ENCODE measurements around the gene SPATA13.

The SPATA13 gene

DNA sequence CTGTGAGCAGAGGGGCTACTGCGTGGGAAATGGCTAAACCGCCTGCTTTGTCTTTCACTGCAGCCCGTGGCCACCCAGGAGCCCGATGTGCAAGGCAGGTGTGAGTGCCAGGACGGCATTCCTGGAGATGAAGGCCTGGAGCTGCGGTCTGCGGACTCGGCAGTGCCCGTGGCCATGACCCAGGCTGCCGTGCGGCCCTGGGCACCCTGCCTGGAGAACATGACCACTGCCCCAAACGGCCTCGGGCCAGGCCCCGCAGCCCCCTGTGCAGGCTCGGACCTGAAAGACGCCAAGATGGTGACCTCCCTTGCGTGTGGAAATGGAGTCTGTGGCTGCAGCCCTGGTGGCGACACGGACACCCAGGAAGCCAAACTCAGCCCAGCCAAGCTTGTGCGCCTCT, 62.2 kb downstream of the SPATA13 start:
- DNase-seq (ENCODE audit: low spot score), result no peak

DNA sequence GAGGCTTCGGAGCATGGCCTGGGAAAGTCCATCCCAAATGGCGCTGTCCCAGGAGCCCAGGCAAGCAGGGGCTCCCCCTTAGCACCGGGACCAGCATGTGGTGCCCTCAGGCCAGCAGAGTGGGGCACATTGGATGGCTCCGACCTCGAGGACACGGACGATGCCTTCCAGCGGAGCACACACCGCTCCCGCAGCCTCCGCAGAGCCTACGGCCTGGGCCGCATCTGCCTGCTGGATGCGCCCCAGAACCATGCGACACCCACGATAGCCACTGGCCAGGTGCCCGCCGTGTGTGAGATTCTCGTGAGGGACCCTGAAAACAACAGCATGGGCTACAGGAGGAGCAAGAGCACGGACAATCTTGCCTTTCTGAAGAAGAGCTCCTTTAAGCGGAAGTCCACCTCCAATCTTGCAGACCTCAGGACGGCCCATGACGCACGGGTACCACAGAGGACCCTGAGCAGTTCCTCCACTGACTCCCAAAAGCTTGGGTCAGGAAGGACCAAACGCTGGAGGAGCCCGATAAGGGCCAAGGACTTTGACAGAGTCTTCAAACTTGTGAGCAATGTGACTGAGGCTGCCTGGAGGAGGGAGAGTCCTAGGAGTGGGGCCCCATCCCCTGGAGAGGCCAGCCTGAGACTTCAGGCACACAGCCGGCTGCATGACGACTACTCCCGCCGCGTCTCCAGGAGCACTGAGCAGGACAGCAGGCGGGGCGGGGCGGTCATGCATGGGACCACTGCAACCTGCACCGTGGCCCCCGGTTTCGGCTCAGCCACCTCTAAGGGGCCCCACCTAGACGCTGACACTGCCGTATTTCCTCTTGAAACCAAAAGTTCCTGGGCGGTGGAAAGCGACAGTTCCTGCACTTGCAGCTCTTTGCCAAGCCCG, 63.1 kb downstream of the SPATA13 start:
- DNase-seq (ENCODE audit: low spot score), result no peak

- no peak for DNase-seq (ENCODE audit: low spot score)
Measured at GRCh38 chr13:24224232-24224680, 63.7 kb downstream of the SPATA13 start.

DNA sequence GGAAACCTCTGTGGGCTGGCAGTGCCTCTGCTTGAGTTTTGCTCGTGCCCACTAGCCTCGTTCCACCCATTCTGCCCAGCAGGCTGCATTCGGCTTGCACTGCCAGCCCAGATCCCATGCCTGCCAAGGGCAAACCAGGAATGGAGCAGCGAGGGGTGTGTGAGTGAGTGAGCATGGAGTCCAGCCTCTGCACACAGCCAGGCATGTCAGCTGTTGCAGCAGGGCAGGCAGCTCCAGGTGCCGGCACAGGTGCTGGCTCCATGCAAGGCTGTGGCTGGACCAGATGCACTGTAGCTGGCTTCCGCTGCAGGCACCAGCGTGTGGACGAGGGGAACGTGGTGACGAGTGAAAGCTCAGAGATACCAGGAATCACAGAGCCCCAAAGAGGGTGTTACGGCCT, 64.5 kb downstream of the SPATA13 start:
- no peak for DNase-seq (ENCODE audit: low spot score)

DNA sequence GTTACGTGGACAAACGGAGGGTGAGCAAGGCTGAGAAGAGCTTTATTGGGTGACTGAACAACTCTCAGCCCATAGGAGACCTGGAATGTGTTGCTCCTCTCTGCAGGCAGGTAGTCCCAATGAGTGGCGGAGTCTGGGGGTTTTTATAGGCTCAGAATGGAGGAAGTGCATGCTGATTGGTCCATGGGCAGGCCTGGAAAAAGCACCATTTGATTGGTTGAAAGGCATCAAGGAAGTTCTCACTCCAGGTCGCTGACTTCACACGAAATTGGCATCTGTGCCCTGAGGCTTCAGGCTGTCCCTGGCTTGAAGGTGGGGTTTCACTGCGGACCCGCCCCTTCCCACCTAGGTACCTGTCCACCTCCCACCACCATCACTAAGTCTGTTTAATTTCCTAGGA, 65.4 kb downstream of the SPATA13 start:
- no peak for DNase-seq (ENCODE audit: low spot score)

- DNase-seq (ENCODE audit: low spot score), result no peak
Measured at GRCh38 chr13:24226762-24227161, 66.2 kb downstream of the SPATA13 start.

GRCh38 chr13:24228852-24229458, 68.4 kb downstream of the SPATA13 start:
- peak; percentile 57 for DNase-seq (ENCODE audit: low spot score)

GRCh38 chr13:24230428-24231072, 70.0 kb downstream of the SPATA13 start:
- DNase-seq (ENCODE audit: low spot score), result no peak

GRCh38 chr13:24231377-24231776, 70.9 kb downstream of the SPATA13 start:
- no peak for DNase-seq (ENCODE audit: low spot score)

DNA sequence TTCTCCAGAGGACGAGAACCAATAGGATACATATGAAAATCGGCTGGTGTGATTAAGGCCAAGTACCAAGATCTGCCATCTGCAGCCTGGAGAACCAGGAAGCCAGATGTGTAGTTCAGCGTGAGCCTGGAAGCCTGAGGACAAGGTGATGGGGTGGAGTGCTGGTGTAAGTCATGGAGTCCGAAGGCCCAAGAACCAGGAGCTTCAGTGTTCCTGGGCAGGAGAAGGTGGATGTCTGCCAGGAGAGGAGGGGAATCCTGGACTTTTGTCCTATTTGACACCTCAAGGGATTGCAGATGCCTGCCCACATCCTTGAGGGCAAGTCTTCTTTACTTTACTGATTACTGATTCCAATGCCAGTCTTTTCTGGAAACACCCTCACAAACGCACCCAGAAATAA, 71.5 kb downstream of the SPATA13 start:
- DNase-seq (ENCODE audit: low spot score), result no peak

- DNase-seq (ENCODE audit: low spot score), result no peak
Measured at GRCh38 chr13:24232474-24232873, 72.0 kb downstream of the SPATA13 start.

- DNase-seq (ENCODE audit: low spot score), result no peak
Measured at GRCh38 chr13:24233351-24233901, 72.9 kb downstream of the SPATA13 start.

DNA sequence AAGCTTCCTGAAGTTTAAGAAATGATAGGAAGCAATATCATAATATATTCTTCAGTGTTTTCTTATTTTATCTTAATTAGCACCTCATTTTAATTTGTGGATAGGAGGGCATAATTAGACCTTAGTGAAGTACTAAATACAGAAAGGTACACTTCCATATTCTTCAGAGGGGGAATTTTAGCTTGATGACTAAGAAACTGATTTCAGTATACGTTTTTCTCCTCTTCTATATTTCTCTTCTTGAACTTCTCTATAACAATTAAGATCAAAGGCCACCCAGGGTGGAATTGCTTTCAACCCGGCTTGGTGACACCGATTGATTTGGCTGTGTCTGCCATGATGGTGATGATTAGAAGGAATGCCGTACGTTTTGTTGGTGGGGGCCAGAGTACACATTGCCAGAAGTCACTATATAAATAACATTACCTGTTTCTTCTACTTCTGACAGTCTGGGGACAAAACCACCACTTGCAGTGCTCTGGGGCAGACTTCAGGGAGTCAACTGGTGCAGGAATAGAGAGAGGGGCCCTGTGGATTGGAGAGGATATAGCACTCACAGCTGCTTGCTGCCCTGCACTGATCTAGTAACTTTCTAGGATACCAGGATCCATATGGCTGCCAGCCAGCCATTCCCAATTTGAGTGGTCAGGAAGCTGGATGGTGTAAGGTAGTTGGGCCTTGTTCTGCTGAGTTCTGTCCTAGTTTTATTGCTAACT, 73.8 kb downstream of the SPATA13 start:
- DNase-seq (ENCODE audit: low spot score), result no peak

GRCh38 chr13:24237356-24237755, 76.8 kb downstream of the SPATA13 start:
- DNase-seq (ENCODE audit: low spot score), result no peak

GRCh38 chr13:24241336-24241735, 80.8 kb downstream of the SPATA13 start:
- no peak for DNase-seq (ENCODE audit: low spot score)

- DNase-seq (ENCODE audit: low spot score), result no peak
Measured at GRCh38 chr13:24242100-24242499, 81.6 kb downstream of the SPATA13 start.

- DNase-seq (ENCODE audit: low spot score), result no peak
Measured at GRCh38 chr13:24243302-24243701, 82.8 kb downstream of the SPATA13 start.

DNA sequence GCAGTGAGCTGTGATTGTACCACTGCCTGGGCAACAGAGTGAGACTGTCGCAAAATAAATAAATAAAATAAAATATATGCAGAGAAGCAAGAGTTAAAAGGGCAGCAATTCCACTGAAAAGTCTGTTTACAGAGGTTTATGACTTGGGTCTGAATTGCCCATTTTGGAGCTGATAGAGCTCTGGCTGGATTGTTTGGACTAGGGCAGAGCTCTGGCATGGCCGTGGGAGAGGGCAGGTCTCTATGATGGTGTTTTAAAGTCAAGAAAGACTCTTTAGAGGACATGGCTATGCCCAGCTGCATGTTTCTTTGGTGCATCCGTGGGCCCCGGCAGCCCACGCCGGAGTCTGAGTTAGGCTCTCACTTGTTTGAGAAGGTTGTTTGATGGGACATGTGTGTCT, 84.3 kb downstream of the SPATA13 start:
- no peak for DNase-seq (ENCODE audit: low spot score)

DNA sequence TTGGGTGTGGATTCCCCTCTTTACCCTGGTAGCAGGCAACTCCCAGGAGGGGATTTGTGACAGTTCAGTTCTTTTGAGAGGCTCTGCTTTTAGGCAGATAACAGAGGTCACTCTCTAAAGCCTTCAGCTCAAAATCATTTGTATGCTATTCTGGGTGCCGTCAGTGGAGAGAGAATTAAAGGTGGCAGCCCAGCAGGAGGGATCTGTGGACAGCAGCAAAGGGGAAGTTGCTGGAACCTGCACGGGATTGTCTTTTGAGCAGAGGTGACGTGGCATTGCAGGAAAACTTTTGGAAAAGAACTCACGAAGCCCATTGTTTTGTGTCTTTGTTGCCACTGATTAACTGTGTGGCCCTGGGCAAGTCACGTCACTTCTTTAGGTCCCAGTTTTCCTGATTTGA, 86.5 kb downstream of the SPATA13 start:
- DNase-seq (ENCODE audit: low spot score), result no peak

DNA sequence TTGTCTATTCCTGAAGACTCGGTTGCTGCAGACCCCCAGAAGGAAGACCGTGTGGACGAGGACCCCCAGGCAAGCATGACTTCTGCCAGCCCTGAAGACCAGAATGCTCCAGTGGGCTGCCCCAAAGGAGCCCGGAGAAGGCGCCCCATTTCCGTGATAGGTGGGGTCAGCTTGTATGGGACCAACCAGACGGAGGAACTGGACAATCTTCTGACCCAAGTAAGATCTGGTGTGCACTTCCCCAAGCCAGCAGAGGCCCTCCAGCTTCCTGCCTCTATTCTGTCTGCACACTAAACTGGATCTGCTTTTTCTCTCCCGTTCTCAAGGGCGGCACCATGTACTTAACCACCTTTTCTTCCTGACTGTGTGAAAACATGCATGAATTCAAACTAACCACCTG, 89.1 kb downstream of the SPATA13 start:
- no peak for DNase-seq (ENCODE audit: low spot score)

DNA sequence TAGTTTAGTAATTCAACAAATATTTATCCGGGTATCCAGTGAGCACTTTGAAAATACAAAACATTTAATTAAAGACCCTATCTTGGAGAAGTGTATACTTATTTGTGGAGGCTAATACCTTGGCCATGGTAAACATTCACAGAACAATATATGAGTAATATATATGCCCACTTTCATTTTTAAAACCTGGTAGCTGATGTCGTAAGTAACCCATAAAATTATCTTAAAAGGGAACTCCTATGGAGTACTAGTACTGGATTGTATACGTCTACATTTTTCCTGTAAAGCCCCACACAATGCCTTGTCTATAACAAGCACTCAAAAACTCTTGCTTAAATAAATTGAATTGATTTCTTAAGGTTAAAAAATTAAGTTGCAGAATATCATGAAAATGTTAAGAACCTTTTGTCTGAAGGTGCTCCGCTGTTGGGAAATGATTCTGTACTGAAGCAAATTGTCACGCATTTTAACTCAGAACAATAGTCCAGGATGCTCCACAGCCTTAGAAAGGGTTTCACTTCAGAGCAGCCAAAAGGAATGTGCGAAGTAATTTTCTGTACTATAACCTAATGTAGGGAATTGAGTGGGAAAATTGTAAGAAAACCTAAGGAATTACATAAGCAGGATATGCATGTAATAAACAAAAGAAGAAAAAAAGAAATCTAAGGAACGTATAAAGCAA, 90.0 kb downstream of the SPATA13 start:
- DNase-seq (ENCODE audit: low spot score), result no peak

Data from SK-N-DZ (cell line).